ENCODE measurements around the gene ECM1. TPM values are rescaled to one million over a fixed set of nuclear protein-coding genes. Genes with fewer than 3 reads are reported as not detected.

The ECM1 gene
- total RNA-seq, 1 experiment from 2014 or later = 139 TPM

GRCh38 chr1:150545486-150546032, 37.6 kb downstream of the ECM1 start:
- DNase-seq (ENCODE audit: low read depth) = no peak

GRCh38 chr1:150546294-150546937, 38.5 kb downstream of the ECM1 start:
- DNase-seq (ENCODE audit: low read depth) = no peak

DNA sequence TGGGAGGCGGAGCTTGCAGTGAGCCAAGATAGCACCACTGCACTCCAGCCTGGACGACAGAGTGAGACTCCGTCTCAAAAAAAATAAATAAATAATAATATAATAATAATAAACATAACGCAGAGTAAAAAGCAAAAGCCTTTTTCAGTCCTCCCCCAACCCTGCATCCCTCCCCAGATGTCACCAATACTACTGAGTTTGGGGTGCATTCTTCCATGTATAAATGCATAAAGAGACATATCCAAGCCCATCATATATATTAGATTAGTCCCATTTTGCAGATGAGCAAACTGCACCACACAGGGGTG, 40.4 kb downstream of the ECM1 start:
- DNase-seq (ENCODE audit: low read depth) = no peak

DNA sequence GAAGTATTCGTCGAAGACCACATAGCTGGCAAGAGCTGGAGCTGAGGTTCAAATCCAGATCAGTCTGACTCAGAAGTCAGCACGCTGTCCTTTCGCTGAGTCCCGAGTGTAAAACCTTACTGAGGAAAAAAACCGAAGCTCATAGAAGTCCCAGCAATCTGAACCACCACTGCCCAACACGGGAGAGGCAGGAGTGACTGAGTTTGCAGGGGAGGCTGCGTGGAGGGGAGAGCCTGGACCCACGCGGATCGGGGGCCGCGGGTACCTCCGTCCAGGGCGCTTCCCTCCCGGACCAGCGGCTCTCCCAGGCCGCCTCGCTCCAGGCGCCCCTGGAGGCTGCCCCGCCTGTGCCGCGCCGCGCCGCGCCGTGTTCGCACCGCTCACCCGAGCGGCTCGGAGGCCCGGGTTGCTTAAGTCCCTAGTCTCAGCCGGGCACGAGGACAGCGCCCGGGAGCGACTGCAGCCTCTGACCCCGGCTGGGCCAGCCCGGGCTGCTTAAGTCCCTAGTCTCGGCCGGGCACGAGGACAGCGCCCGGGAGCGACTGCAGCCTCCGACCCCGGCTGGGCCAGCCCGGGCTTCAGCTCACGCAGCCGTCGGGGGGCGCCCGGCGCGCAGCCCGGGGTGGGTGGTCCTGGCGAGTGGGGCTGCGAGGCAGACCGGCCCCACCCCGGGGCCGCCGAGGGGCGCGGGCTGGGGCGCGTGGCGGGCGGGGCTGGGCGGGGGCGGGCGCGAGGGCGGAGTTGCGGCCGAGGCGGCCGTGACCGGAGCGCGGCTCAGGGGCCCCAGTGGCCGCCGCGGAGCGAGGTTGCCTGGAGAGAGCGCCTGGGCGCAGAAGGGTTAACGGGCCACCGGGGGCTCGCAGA, 41.0 kb downstream of the ECM1 start, which contains the start of gene ADAMTSL4:
ADAMTSL4 (plus strand) TSS at position 777 of the 864 bp plus-strand sequence. CDS start 2,881 bp downstream, outside the sequence.
- DNase-seq (ENCODE audit: low read depth) = peak; percentile 75

- DNase-seq (ENCODE audit: low read depth) = no peak
Measured at GRCh38 chr1:150549496-150550221, 41.8 kb downstream of the ECM1 start.

DNA sequence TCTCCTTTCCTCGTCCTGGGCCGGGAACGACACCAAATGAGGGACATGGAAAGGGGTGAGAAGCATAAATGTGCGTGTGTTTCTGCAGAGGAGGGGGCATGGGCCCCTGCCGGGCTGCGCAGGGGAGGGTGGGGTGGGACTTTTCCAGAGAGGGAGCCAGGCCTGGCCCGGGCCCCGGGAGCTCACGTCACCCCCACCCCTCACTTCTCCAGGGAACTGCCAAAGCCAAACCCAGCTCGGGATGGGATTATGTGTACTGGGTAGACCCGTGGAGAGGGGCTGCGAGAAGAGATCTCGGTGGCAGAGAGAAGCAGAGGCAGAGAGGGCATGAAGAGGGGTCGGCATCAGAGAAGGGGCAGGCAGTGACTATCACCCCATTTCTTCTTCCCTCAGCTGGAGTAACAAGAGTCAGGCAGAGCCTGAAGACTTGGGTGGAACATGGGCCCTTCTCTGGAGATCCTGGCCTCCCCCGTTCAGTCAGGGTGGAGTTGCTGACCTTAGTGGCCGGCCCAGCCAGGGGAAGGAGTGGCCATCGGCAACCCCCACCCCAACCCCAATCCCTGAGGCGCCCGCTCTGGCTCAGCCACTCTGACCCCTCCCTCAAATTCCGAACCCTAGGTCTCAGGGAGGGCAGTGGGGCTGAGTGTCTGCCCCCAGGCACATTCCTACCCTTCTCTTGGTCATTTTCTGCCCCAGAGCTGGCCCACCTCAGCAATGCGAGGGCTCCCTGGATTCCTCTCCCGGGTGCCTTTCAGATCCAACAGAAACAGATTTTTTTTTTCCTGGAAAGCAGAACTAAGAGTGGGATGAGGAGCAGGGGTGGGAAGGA, 42.5 kb downstream of the ECM1 start:
- DNase-seq (ENCODE audit: low read depth) = peak; percentile 36

GRCh38 chr1:150551051-150551783, 43.3 kb downstream of the ECM1 start:
- no peak for DNase-seq (ENCODE audit: low read depth)

DNA sequence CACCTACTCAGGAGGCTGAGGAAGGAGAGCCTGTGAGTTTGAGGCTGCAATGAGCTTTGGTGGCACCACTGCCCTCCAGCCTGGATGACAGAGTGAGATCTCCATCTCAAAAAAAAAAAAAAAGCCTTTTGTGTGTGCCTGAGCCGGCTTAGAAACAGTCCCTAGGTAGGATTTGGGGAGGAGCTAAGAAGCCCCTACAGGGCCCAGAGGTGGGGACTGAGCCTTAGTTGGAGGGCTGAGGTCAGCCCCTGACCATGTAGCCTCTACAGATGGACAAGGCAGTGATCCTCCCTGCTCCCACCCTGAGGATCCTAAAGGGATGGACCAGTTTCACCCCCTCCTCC, 43.8 kb downstream of the ECM1 start:
- no peak for DNase-seq (ENCODE audit: low read depth)

DNA sequence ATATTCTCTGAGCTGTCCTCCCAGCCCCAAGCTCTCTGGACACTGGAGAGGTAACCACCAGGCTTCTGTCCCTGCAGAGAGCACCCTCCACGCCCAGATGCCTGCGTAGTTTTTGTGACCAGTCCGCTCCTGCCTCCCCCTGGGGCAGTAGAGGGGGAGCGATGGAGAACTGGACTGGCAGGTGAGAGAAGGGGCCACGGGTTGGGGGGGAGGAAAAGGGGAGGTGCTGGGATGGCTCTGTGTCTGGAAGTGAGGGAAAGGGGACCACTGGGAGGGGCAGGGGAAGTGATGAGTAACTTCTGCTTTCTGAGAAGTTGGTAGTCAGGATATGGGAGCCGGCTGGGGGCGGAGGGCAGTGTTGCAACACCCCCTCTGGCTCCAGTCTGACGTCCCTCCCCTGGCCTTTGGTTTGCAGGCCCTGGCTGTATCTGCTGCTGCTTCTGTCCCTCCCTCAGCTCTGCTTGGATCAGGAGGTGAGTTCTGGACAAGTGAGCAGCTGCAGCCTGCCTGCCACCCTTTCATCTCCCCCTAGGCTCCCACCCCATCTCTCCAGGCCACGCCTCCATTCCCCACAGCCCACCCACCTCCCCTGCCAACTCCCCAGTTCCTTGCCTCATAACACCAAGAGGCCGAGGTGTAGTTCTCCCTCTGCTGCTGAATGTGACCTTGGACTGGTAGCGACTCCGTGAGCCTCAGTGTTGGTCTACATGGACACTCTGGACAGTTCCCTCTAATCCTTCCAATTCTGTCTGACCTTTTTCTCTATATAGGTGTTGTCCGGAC, 44.4 kb downstream of the ECM1 start:
- DNase-seq (ENCODE audit: low read depth) = peak; percentile 68

DNA sequence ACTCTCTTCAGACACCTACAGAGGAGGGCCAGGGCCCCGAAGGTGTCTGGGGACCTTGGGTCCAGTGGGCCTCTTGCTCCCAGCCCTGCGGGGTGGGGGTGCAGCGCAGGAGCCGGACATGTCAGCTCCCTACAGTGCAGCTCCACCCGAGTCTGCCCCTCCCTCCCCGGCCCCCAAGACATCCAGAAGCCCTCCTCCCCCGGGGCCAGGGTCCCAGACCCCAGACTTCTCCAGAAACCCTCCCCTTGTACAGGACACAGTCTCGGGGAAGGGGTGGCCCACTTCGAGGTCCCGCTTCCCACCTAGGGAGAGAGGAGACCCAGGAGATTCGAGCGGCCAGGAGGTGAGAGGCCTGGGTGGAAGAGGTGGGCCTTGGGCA, 45.0 kb downstream of the ECM1 start:
- DNase-seq (ENCODE audit: low read depth) = no peak

GRCh38 chr1:150553392-150554085, 45.6 kb downstream of the ECM1 start:
- no peak for DNase-seq (ENCODE audit: low read depth)

DNA sequence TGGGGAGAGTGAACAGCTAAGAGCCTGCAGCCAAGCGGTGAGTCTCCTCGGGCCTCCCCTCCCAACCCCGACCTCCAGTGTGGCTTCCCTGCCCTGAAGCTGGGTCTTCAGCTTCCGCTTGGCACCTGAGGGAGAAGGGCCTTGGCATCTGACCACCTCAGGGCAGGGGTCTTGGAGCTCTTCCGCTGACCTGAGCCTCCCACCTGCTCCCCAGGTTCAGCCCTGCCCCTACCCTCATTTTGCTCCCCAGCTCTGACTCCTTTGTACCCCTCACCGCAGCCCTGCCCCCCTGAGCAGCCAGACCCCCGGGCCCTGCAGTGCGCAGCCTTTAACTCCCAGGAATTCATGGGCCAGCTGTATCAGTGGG, 46.2 kb downstream of the ECM1 start:
- no peak for DNase-seq (ENCODE audit: low read depth)

DNA sequence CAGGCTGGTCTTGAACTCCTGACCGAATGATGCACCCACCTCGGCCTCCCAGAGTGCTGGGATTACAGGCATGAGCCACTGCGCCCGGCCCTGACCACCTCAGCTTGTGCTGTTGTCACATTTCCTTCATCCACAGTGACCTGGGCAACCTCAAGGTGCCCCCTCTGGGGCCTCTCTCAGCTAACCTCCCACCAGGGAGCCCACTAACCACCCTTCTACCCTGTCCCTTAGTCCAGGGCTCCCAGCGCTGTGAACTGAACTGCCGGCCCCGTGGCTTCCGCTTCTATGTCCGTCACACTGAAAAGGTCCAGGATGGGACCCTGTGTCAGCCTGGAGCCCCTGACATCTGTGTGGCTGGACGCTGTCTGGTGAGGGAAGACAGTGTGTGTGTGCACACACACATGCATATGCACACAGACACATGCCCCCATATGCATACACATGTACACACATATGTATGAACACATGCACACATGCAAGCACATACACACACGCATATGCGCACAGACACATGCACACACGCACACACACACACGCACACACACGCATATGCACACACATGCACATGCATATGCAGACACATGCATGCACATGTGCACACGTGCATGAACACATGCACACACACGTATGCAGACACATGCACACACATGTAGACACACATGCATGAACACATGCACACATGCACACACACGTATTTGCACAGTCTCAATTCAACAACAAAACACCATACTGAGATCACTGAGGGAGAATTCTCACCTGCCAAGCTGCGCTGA, 47.5 kb downstream of the ECM1 start:
- no peak for DNase-seq (ENCODE audit: low read depth)

DNA sequence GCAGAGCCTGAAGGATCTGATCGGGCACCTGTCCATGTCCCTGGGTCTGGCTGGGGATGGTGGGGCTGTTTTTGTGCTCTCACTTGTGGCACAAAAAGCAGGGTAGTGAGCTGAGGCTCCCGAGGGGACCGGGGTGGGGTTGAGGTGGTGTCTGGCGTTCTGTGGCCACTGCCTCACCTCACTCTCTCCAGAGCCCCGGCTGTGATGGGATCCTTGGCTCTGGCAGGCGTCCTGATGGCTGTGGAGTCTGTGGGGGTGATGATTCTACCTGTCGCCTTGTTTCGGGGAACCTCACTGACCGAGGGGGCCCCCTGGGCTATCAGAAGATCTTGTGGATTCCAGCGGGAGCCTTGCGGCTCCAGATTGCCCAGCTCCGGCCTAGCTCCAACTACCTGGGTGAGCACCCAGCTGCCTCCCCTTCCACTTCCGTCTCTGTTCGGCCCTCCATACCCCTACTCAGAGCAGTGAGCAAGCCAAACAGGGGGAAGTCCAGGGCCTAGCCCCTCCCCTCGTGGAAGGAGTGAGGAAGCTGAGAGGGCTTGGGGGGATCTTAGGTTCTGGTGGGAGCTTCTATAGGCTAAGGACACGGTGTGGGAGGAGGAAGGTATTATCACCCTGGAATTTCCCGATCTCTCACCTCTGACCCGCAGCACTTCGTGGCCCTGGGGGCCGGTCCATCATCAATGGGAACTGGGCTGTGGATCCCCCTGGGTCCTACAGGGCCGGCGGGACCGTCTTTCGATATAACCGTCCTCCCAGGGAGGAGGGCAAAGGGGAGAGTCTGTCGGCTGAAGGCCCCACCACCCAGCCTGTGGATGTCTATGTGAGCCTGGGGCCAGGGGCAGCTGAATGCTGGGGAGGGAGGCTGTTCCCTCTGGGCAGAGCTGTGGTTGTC, 48.3 kb downstream of the ECM1 start:
- DNase-seq (ENCODE audit: low read depth) = no peak

DNA sequence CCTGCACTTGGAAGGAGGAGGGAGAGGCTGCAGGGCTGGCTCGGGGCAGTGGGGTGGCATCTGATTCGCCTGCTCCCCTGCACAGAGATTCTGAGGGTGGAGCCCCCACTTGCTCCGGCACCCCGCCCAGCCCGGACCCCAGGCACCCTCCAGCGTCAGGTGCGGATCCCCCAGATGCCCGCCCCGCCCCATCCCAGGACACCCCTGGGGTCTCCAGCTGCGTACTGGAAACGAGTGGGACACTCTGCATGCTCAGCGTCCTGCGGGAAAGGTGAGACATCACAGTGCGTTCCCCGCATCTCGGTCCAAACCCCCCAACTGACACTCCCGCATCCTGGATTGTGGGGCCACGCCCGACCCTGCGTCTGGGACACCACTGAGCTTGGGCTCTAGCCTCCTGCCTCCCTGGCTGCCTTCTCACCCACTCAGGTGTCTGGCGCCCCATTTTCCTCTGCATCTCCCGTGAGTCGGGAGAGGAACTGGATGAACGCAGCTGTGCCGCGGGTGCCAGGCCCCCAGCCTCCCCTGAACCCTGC, 49.2 kb downstream of the ECM1 start:
- no peak for DNase-seq (ENCODE audit: low read depth)

GRCh38 chr1:150557813-150558212, 49.9 kb downstream of the ECM1 start:
- DNase-seq (ENCODE audit: low read depth) = no peak

DNA sequence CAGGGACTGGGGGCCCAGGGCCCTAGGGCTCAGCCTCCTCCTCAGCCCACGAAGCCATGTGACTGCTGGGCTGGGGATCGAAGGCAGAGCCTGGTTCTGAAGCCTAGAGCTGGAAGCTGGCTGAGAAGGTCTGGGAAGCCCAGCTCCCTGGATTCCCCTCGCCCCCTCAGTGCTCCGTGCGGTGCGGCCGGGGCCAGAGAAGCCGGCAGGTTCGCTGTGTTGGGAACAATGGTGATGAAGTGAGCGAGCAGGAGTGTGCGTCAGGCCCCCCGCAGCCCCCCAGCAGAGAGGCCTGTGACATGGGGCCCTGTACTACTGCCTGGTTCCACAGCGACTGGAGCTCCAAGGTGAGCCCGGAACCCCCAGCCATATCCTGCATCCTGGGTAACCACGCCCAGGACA, 50.4 kb downstream of the ECM1 start:
- no peak for DNase-seq (ENCODE audit: low read depth)

All from RPMI7951 (cell line).